Astrocyte of the cerebellum (primary cell): Measurements from ENCODE around the gene PCNT.

ENCODE experiments used
- DNase-seq: peaks from one replicate; pipeline ENCODE4 v3.0.0-alpha.2; 2011; ENCODE audit warnings: low read depth
- H3K4me3 ChIP-seq: 2 replicates; pipeline ENCODE4 v1.5.1; 2011; ENCODE audit warnings: mild to moderate bottlenecking, low read depth, low read length, moderate library complexity
- CTCF ChIP-seq: IDR thresholded peaks from 2 replicates; pipeline ENCODE4 v1.5.1; 2012; ENCODE audit warnings: low read length, low read depth, moderate library complexity, mild to moderate bottlenecking; ENCODE audit errors: missing control alignments
- in situ Hi-C: cut with HindIII; loops from 2 replicates; pipeline ENCODE4 v1.10.0; 2017; ENCODE audit warnings: low sequenced_read_pairs

PCNT gene

GRCh38 chr21:46376231-46376628, 52.3 kb downstream of the PCNT start:
- no peak for DNase-seq
- in situ Hi-C loops = no loop called here
- H3K4me3 ChIP-seq = no peak overlapping the region
- TF ChIP-seq CTCF = no peak

DNA sequence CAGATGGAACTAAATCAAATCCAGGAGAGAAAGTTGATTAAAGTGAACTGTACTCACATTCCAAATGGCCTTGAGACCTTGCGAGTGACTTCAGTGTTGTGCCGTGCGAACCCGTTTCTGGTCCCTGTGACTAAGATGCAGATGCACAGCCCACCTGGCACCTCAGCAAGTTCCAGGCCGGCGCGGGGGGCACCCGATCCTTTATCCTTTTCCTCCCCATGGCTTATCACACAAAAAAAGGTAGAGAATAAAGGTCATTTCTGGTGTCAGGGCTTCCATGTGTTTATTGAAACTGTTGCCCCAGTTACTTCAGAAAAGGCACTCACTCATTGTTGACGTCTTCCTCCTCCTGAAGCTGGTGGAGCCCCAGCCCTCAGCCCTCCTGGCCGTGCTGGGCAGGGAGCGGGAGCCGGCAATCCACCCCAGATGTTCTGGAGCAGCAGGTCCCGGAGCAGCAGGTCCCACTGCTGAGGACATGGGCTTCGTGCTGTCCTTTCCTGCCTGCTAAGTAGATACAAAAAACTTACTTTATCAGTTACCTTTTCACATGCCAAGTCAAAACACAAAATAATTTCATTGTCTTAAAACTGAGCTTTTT, 53.0 kb downstream of the PCNT start:
- H3K4me3 ChIP-seq = no peak overlapping the region
- in situ Hi-C loops = no loop called here
- TF ChIP-seq CTCF = no peak
- no peak for DNase-seq

- no peak overlapping the region for H3K4me3 ChIP-seq
- in situ Hi-C loops = no loop called here
- no peak for TF ChIP-seq CTCF
- DNase-seq = no peak
These were observed 53.8 kb downstream of the PCNT start for GRCh38 chr21:46377789-46378188.

GRCh38 chr21:46379105-46379504, 55.1 kb downstream of the PCNT start:
- TF ChIP-seq CTCF = no peak
- no peak for DNase-seq
- in situ Hi-C loops = no loop called here
- no peak overlapping the region for H3K4me3 ChIP-seq

DNA sequence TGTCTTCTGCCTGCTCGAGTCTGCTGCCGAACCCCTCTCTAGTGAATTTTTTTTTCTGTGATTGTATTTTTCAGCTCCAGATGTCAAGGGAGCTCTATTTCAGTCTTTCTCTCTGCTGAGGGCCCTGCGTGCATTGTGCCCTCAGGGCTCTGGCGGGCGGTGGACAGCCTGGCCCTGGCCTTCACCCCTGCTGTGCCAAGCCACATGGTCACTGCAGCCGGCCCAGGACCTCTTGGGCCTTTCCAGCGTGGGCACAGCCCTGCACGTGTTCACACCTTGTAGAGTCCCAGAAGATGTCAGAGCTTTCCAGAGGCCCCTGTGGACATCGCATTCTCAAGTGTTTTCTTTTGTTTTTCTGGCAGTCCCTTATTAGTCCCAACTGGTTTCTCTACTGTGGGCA, 55.7 kb downstream of the PCNT start:
- H3K4me3 ChIP-seq = no peak overlapping the region
- no peak for TF ChIP-seq CTCF
- in situ Hi-C loops = no loop called here
- no peak for DNase-seq

DNA sequence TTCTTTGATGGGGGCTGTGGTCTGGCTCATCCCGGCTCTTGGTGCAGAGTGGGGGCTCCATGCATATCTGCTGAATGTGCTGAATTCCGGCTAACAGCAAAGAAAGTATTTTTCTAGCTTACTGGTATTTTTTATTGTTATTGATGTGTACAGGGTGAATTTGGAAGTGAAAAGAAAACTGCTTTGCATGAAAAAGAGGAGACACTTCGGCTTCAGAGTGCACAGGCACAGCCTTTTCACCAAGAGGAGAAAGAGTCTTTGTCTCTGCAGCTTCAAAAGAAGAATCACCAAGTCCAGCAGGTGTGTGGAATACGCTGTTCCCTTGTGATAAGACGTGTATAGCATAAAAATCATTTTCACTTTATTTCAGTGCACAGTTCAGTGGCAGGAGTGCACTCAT, 57.6 kb downstream of the PCNT start:
- TF ChIP-seq CTCF = no peak

DNA sequence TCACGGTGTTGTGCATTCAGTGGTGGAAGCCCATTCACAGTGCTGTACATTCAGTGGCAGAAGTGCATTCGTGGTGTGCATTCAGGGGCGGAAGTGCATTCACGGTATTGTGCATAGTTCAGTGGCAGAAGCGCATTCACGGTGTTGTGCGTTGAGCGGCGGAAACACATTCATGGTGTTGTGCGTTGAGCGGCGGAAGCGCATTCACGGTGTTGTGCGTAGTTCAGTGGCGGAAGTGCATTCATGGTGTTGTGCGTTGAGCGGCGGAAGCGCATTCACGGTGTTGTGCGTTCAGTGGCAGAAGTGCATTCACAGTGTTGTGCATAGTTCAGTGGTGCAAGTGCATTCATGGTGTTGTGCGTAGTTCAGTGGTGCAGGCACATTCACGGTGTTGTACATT, 60.6 kb downstream of the PCNT start:
- no peak overlapping the region for H3K4me3 ChIP-seq
- in situ Hi-C loops = no loop called here
- DNase-seq = no peak
- TF ChIP-seq CTCF = no peak

More for the DNA sequence above, 57.6 kb downstream of the PCNT start:
- in situ Hi-C loops = no loop called here
- no peak for DNase-seq
- H3K4me3 ChIP-seq = no peak overlapping the region
